Smooth muscle cell (in vitro differentiated cells): ENCODE measurements around the gene FYB2. TPM values are rescaled to one million over a fixed set of nuclear protein-coding genes. Genes with fewer than 3 reads are reported as not detected.

ENCODE experiments used
- DNase-seq: peaks from one replicate; lab custom pipeline; 2025; ENCODE audit not compliant: unreplicated experiment; lab: John Stamatoyannopoulos, UW
- H2AFZ ChIP-seq: fragments of 200-600 bp; sonication (generic); 2 replicates; pipeline ENCODE4 v1.6.0; 2016; ENCODE audit warnings: antibody characterized with exemption, low read depth, mild to moderate bottlenecking
- H3F3A ChIP-seq: fragments of 200-600 bp; sonication (generic); 2 replicates; pipeline ENCODE4 v1.6.0; 2017; ENCODE audit warnings: antibody characterized with exemption, low read depth
- H3K27ac ChIP-seq: fragments of 200-600 bp; sonication (generic); 2 replicates; pipeline ENCODE4 v1.5.1; 2016; ENCODE audit warnings: low read depth, mild to moderate bottlenecking
- H3K27me3 ChIP-seq: fragments of 200-600 bp; sonication (generic); 2 replicates; pipeline ENCODE4 v1.6.1; 2016; ENCODE audit warnings: low read depth, mild to moderate bottlenecking
- H3K36me3 ChIP-seq: fragments of 200-600 bp; sonication (generic); 2 replicates; pipeline ENCODE4 v1.5.1; 2016; ENCODE audit warnings: low read depth
- H3K4me1 ChIP-seq: fragments of 200-600 bp; sonication (generic); 2 replicates; pipeline ENCODE4 v1.5.1; 2016; ENCODE audit warnings: low read depth
- H3K4me2 ChIP-seq: fragments of 200-600 bp; sonication (generic); 2 replicates; pipeline ENCODE4 v1.6.0; 2016; ENCODE audit warnings: mild to moderate bottlenecking
- H3K4me3 ChIP-seq: fragments of 200-600 bp; sonication (generic); 2 replicates; pipeline ENCODE4 v1.5.1; 2016; ENCODE audit warnings: mild to moderate bottlenecking
- H3K79me2 ChIP-seq: fragments of 200-600 bp; sonication (generic); 2 replicates; pipeline ENCODE4 v1.6.0; 2016; ENCODE audit warnings: low read depth, mild to moderate bottlenecking
- H3K9ac ChIP-seq: fragments of 200-600 bp; sonication (generic); 2 replicates; pipeline ENCODE4 v1.6.0; 2016; ENCODE audit warnings: low read depth
- H3K9me3 ChIP-seq: fragments of 200-600 bp; sonication (generic); replicated peaks from 2 replicates; pipeline ENCODE4 v1.5.1; 2016; ENCODE audit warnings: low read depth
- H4K20me1 ChIP-seq: fragments of 200-600 bp; sonication (generic); 2 replicates; pipeline ENCODE4 v1.6.0; 2016; ENCODE audit warnings: low read depth
- CTCF ChIP-seq: fragments of 200-600 bp; sonication (generic); IDR thresholded peaks from 2 replicates; pipeline ENCODE4 v1.5.1; 2017; ENCODE audit warnings: borderline replicate concordance, mild to moderate bottlenecking, antibody characterized with exemption; ENCODE audit not compliant: insufficient read depth, poor library complexity, severe bottlenecking
- WGBS: methylation state at CpG from one replicate; pipeline ENCODE4 v1.1.7; 2016; ENCODE audit warnings: low lambda C conversion rate; 5-methylcytosine and 5-hydroxymethylcytosine counted together
- polyA plus RNA-seq: library from polyadenylated mRNA; unstranded; fragments of >200 nt; fragmentation: Nextera tagmentation; extraction: Ambion mirVana; gene quantifications from 2 replicates; pipeline ENCODE4 v1.2.1, GENCODE V29; 2016
- total RNA-seq: library from RNA; depleted of rRNA; stranded (reverse); fragments of >200 nt; gene quantifications from 2 replicates; pipeline ENCODE4 v1.2.3, GENCODE V29; 2014

Gene FYB2
- total and polyA plus RNA-seq, 2 experiments from 2014 or later: 0.65 to 3.6 TPM

- Histone ChIP-seq H3K4me1 (peaks cover 9% of the 10 kb centered on the region), H3K9ac (no peak overlapping the region), H3K27me3 (no peaks in the 10 kb centered on the region), H3K36me3 (no peaks in the 10 kb centered on the region), H3K9me3 (no peaks in the 10 kb centered on the region), H3K4me2 (no peak overlapping the region), H4K20me1 (no peaks in the 10 kb centered on the region), H3K27ac (no peak overlapping the region), H3K79me2 (no peaks in the 10 kb centered on the region), H3K4me3 (no peak overlapping the region), H3F3A (no peaks in the 10 kb centered on the region), H2AFZ (no peak overlapping the region)
- 72% methylated on average over 3 of the region's 3 CpGs for whole genome bisulfite sequencing
- no peak for DNase-seq
- TF ChIP-seq CTCF: no peak
Observed at GRCh38 chr1:56806804-56807203, 12.4 kb downstream of the FYB2 start.

- DNase-seq: no peak
- no peaks in the 10 kb centered on the region for H3F3A ChIP-seq
- whole genome bisulfite sequencing: 49% methylated on average over 5 of the region's 5 CpGs
- no peak overlapping the region for H3K4me3 ChIP-seq
- H3K27me3 ChIP-seq: no peaks in the 10 kb centered on the region
- no peaks in the 10 kb centered on the region for H4K20me1 ChIP-seq
- no peak overlapping the region for H2AFZ ChIP-seq
- H3K36me3 ChIP-seq: no peaks in the 10 kb centered on the region
- peak; percentile 47 for TF ChIP-seq CTCF
- no peak overlapping the region for H3K27ac ChIP-seq
- no peak overlapping the region for H3K9ac ChIP-seq
- no peaks in the 10 kb centered on the region for H3K79me2 ChIP-seq
- H3K9me3 ChIP-seq: no peaks in the 10 kb centered on the region
- peaks cover 11% of the 10 kb centered on the region for H3K4me1 ChIP-seq
- no peak overlapping the region for H3K4me2 ChIP-seq
Observed at GRCh38 chr1:56803561-56804156, 15.5 kb downstream of the FYB2 start.

GRCh38 chr1:56799605-56800400 is 19.4 kb downstream of the FYB2 start:
- Histone ChIP-seq H3K4me1 (peaks cover 35% of the 10 kb centered on the region), H3F3A (peaks cover 6% of the 10 kb centered on the region), H3K79me2 (no peaks in the 10 kb centered on the region), H3K9ac (no peak overlapping the region), H3K9me3 (no peaks in the 10 kb centered on the region), H3K4me2 (peak overlapping the region; percentile 17), H3K4me3 (no peak overlapping the region), H4K20me1 (no peaks in the 10 kb centered on the region), H3K27me3 (no peaks in the 10 kb centered on the region), H3K36me3 (no peaks in the 10 kb centered on the region), H2AFZ (no peak overlapping the region), H3K27ac (peak overlapping the region; percentile 58)
- DNase-seq: no peak
- TF ChIP-seq CTCF: no peak
- WGBS: 57% methylated on average over 7 of the region's 7 CpGs
